ENCODE results near the gene COL8A2.

- no peak for TF ChIP-seq CTCF (IDR thresholded peaks at IDR 0.05; ENCODE audit: insufficient read depth, low read length)
- TF ChIP-seq SPI1 (IDR thresholded peaks at IDR 0.05; ENCODE audit: borderline replicate concordance, low read depth): no peak
- no peak for TF ChIP-seq REST (IDR thresholded peaks at IDR 0.05; ENCODE audit: insufficient replicate concordance, low read depth)
Measured at GRCh38 chr1:36076979-36077573, 47.9 kb downstream of the COL8A2 start.
